NOMO-1 treated with DMSO at 0.1 percent for 48 hours (cell line): ENCODE results near the gene URM1.

Experiments used
- DNase-seq: peaks from one replicate; lab custom pipeline; 2025; ENCODE audit not compliant: unreplicated experiment; lab: John Stamatoyannopoulos, UW

URM1 gene

GRCh38 chr9:128344931-128345605, 26.1 kb upstream of the URM1 start:
- DNase-seq, result no peak

GRCh38 chr9:128349125-128349524, 22.0 kb upstream of the URM1 start:
- no peak for DNase-seq

- DNase-seq, result no peak
Observed at GRCh38 chr9:128349772-128350171, 21.4 kb upstream of the URM1 start.

- no peak for DNase-seq
Observed at GRCh38 chr9:128355451-128355850, 15.7 kb upstream of the URM1 start.

GRCh38 chr9:128358090-128358489, 13.1 kb upstream of the URM1 start:
- DNase-seq, result no peak

GRCh38 chr9:128358861-128359260, 12.3 kb upstream of the URM1 start:
- DNase-seq, result no peak

GRCh38 chr9:128360826-128361225, 10.3 kb upstream of the URM1 start:
- no peak for DNase-seq

- DNase-seq, result no peak
Observed at GRCh38 chr9:128361296-128361985, 9.7 kb upstream of the URM1 start.

- DNase-seq, result peak; percentile 24
Observed at GRCh38 chr9:128361986-128362646, 9.1 kb upstream of the URM1 start.

GRCh38 chr9:128362774-128363173, 8.4 kb upstream of the URM1 start:
- DNase-seq, result no peak

GRCh38 chr9:128365525-128365924, 5.6 kb upstream of the URM1 start:
- no peak for DNase-seq

- no peak for DNase-seq
Observed at GRCh38 chr9:128369024-128369706, 2.0 kb upstream of the URM1 start.

- DNase-seq, result no peak
Observed at GRCh38 chr9:128370367-128370751, 815 bp upstream of the URM1 start.

- DNase-seq, result no peak
Observed at GRCh38 chr9:128371630-128372117, 500 bp downstream of the URM1 start.

GRCh38 chr9:128372188-128372641, 1.0 kb downstream of the URM1 start:
- no peak for DNase-seq

GRCh38 chr9:128372784-128373183, 1.6 kb downstream of the URM1 start:
- DNase-seq, result no peak

- DNase-seq, result no peak
Observed at GRCh38 chr9:128374221-128374675, 3.1 kb downstream of the URM1 start.

GRCh38 chr9:128375865-128376264, 4.7 kb downstream of the URM1 start:
- DNase-seq, result no peak

- DNase-seq, result no peak
Observed at GRCh38 chr9:128382261-128382660, 11.1 kb downstream of the URM1 start.

- no peak for DNase-seq
Observed at GRCh38 chr9:128383007-128383753, 12.0 kb downstream of the URM1 start.

- DNase-seq, result no peak
Observed at GRCh38 chr9:128383791-128384190, 12.6 kb downstream of the URM1 start.
